ENCODE data around the gene MAPK8IP3.
"Not testable (repeated sequence)": the region's sequence is repeated elsewhere in the genome, so short reads cannot be mapped to it uniquely, and the experiment has no call there.

The MAPK8IP3 gene

DNA sequence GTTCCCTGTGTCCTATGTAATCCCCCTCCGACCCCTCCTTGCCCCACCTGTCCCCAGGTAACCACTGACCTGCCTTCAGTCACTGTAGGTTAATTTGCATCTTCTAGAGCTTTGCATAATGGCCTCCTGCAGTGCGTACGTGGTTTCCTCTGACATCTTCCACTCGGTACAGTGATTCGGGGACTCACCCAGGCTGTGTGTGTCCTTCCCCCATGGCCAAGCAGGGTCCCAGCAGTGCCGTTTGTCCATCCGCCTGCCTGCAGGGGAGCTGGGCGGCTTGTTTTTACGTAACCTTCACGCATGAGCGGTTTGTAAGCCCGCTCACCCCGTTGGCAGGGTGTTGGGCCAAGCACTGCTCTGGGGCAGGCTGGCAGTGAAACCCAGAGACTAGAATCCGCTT, 7.9 kb downstream of the MAPK8IP3 start:
- no peak for DNase-seq

DNA sequence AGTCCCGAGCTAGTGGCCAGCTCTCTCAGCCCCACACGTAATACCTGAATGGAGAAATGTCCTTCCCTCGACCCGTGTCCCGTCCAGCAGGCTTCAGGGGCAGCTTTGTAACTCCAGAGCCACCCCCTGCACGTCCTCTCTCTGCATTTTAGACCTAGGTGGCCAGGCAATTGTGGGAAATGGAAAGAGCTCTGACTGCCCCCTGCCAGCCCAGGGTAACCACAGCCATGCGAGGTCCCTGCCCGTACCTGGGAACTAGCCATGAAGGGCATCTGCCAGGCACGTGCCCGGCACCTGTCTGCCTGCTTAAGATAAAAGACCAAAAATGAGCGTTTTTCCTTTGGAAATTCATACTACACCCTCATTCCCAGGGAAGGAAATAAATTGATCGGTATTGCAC, 9.2 kb downstream of the MAPK8IP3 start:
- DNase-seq, result no peak

DNA sequence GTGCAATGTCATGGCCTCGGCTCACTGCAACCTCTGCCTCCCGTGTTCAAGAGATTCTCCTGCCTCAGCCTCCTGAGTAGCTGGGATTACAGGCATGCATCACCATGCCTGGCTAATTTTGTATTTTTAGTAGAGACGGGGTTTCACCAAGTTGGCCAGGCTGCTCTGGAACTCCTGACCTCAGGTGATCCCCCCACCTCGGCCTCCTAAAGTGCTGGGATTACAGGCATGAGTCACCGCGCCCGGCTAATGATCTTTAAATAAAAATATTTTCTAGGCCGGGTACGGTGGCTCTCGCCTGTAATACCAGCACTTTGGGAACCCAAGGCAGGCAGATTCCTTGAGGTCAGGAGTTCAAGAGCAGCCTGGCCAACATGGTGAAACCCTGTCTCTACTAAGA, 12.2 kb downstream of the MAPK8IP3 start:
- not testable (repeated sequence) for DNase-seq

DNA sequence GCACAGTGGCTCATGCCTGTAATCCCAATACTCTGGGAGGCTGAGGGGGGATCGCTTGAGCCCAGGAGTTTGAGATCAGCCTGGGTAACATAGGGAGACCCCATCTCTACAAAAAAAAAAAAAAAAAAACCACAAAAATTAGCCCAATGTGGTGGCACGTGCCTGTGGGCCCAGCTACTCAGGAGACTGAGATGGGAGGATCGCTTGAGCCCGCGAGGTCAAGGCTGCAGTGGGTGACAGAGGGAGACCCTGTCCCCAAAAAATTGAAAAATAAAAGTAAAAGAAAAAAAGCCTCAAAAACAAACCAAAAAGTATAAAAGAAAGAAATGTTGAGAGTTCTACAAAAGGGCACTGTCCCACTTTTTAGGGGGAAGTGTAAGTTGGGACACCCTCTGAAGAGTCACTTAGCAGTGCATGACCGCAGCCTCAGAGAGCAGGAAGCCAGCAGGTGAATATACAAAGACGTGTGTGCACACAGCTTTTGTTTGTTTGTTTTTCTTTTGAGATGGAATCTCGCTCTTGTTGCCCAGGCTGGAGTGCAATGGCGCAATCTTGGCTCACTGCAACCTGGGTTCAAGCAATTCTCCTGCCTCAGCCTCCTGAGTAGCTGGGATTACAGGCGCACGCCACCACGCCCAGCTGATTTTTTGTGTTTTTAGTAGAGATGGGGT, 13.7 kb downstream of the MAPK8IP3 start:
- not testable (repeated sequence) for DNase-seq

DNA sequence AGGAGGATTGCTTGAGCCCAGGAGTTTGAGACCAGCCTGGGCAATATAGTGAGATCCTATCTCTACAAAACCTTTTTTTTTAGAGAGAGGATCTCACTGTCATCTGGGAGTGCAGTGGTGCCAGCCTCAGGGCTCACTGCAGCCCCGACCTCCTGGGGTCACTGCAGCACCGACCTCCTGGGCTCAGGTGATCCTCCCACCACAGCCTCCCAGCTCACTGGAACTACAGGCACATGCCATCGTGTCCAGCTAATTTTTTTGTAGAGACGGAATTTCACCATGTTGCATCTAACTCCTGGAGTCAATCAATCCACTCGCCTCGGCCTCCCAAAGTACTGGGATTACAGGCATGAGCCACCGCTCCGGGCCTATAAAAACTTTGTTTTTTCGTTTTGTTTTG, 15.4 kb downstream of the MAPK8IP3 start:
- DNase-seq, result no peak

DNA sequence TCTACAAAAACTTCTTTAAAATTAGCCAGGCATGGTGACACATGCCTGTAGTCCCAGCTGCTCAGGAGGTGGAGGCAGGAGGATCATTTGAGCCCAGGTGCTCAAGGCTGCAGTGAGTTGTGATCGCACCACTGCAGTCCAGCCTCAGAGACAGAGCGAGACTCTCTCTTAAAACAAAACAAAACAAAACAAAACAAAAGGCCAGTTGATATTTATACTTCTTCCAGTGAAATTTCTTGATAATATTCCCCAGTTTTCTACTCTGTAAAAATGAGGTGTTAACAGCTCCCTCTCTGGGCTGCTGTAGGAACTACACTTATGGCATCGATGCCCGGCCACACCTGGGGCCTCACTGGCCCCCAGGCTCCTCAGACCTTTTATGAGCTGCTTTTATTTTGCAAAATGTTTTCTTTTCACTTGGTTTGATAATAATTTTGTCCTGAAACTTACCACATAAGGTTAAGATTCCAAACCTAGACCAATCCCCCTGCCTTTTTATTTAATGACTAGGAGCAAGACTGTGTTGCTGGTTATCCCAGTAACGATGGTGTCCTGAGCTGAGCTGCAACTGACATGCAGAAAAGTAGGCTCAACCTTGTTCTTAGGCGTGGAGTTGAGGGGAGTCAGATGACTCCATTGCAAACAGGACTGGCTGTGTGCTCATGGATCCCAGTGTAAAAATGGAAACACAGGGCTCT, 17.6 kb downstream of the MAPK8IP3 start:
- peak; percentile 14 to 42 for DNase-seq

DNA sequence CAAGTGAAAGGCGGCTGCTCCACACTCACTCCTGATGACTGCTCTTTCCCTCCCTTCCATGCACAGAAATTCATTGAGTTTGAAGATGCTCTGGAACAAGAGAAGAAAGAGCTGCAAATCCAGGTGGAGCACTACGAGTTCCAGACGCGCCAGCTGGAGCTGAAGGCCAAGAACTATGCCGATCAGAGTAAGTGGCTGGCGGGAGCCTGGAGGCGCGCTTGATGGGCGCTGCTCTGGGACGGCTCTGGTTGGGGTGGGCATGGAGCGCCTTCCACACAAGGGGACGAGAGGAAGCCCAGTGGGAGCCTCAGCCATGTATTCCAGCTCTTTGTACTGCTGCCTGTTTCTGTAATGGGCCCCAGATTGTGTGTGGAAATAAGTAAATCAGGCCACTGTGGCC, 18.5 kb downstream of the MAPK8IP3 start:
- DNase-seq, result no peak

DNA sequence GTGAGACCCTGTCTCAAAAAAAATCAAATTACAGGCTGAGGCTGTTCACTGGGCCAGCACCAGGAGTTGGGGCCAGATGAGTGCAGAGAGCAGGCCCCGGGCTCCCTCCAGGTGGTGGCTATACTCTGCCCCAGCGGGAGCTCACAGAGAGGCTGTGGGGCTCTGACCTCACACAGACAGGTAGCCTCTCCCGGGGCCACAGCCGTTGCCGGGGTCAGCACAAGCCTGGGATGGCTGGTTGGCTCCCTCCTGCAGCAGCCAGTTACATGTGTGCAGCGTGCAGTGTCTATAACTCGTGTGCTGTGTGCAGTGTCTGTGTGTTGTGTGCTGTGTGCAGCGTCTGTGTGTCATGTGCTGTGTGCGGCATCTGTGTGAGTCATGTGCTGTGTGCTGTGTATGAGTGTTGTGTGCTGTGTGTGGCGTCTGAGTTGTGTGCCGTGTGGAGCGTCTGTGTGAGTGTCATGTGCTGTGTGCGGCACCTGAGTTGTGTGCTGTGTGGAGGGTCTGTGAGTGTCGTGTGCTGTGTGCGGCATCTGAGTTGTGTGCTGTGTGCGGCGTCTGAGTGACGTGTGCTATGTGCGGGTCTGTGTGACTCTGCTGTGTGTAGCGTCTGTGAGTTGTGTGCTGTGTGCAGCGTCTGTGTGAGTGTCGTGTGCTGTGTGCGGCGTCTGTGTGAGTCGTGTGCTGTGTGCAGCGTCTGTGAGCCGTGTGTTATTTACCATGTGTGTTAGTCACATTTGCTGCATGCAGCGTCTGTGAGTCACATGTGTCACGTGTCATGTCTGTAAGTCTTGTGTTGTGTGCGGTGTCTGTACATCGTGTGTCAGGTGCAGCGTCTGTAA, 20.9 kb downstream of the MAPK8IP3 start:
- no peak for DNase-seq

DNA sequence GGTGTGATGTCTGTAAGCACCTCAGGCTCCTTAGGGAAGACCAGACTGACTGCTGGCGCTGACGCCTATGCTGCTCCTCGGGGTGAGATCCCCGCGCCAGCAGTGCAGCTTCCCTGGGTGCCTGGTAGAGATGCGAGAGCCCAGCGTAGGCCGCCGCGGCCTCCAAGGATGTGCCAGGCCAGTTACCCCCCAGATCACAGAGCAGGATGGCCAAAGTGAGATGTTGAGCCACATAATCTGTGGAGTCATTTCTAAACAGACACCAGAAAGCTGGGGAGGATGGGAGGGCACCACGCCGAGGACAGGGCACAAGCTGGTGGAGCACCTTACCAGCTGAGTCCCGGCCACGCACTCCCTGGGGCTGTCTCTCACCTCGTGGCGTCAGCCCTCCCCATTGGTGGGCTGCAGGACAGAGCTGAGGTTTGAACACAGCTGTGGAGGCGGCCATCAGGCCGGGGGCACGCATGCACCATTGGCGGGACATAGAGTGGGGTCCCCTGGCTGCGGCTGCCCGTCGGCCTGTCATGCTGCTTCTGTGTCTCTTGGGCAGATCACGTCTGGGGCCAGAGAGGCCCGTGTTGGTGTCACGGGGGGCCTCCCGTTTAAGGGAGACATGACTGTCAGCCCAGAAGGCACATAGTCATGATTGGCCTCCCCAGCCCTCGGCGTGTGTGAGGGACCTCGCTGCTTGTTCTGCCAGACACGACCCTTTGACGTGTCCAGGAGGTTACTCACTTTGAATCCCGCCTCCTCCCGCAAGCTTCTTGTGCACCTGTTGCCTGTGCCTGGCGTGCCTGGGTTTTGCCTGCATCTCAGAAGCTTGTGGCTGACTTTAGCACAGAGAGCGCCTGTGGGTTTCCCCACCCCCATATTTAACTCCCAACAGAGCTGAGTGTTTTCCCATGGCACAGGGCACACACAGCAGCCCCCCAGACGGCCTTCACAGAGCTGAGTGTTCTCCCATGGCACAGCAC, 21.9 kb downstream of the MAPK8IP3 start:
- DNase-seq, result no peak

DNA sequence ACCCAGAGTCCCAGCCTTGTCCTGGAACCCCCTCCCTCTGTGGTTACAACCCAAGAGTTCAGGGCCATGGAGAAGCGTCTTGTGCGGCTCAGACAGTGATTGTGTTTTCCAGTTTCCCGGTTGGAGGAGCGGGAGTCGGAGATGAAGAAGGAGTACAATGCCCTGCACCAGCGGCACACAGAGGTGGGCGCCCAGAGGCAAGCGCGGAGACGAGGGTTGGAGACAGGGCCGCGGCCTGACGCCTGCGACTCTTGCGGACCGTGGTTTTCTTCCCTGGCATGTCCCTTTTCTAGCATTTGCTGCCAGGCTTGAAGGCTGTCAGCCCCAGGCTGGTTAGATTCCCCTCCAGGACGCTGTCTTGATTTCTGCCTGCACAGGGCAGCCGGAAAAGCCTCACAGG, 23.0 kb downstream of the MAPK8IP3 start:
- DNase-seq, result no peak

DNA sequence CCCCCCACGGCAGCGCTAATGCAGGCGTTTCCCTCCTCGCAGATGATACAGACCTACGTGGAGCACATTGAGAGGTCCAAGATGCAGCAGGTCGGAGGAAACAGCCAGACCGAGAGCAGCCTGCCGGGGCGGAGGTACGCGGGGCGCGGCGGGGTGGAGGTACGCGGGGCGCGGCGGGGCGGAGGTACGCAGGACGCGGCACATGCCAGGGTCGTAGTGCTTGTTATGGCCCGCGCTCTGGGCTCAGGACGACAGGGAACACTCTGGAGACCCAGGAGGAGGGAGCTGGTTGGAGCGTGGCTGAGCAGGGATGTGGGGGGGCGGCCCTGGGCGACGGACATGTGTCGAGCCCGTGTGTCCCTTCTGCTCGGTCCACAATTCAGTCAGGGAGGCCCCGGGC, 23.4 kb downstream of the MAPK8IP3 start:
- DNase-seq, result no peak

DNA sequence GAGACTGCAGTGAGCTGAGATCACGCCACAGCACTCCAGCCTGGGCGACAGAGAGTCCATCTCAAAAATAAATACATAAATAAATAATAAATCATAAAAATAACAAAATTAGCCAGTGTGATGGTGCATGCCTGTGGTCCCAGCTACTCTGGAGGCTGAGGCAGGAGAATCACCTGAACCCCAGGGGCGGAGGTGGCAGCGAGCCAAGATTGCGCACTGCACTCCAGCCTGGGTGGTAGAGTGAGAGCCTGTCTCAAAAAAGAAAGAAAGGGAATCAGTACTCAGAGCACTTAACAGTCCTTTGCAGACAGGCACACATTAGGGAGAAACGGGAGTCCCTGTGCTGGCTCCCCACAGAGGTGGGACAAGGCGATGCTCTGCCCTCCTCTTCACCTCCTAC, 25.1 kb downstream of the MAPK8IP3 start:
- DNase-seq, result no peak

DNA sequence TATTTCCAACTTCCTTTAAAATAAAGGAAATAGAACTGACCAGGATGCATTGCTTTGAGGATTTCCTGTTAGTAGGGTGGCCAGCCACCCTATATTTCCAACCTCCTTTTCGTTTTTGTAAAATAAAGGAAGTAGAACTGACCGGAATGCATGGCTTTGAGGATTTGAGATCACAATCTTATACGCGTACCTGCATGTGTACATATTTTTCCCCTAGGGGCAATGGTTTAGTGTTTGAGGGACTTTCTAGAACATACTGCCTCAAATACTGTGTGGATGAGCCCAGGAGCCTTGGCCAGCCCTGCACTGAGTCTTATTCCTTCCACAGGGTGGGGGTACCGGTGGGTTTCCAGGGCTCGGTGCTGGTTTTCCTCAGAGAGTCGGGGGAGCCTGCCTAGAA, 25.6 kb downstream of the MAPK8IP3 start:
- DNase-seq, result no peak

DNA sequence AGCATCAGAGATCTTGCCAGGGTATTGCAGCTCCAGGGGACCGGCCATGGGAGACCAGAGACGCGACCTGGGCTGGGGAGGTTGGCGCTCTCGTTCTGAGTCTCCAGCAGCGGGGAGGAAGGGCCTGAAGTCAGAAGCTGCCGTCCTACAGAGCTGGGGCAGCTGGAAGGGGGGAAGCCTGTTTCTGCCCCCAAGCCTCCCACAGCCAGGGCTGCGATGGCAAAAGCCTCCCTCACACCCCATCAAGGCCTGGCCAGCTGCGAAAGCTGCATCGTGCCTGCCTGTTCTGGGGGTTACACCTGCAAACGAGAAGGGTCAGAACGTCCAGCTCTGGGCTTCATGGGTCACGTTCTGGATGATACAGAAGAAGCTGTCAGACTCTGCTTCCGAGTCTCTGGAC, 26.1 kb downstream of the MAPK8IP3 start:
- no peak for DNase-seq

DNA sequence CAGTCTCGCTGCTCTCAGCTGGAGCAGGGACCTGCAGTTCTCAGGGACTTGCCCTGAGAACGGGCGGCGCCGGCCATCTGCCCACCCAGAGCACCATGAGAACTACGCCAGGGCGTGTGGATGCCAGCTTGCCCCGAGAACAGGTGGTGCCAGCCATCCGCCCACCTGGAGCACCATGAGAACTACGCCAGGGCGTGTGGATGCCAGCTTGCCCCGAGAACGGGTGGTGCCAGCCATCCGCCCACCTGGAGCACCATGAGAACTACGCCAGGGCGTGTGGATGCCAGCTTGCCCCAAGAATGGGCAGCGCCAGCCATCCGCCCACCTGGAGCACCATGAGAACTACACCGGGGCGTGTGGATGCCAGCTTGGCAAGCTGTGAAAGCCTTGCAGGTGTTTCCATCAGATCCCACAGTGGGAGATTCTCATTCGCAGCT, 26.6 kb downstream of the MAPK8IP3 start:
- DNase-seq, result not testable (repeated sequence)

DNA sequence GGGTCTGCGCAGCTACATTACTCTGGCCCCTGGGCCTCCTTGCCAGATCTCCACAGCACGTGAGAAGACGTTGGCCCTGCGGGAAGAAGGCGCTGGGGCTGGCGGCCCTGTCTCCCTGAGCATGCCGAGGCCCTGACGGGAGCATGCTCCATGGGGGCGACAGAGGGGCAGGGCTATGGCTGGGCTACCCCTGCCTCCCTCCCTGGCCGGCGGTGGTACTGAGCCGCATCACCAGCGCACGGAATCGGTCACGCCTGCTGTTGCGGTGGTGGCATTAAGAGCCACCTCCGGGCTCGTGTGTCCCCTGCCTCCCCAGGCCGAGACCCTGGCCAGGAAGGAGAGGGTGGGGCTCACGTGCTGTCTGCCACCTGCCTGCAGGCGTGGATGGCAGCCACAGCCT, 28.1 kb downstream of the MAPK8IP3 start:
- DNase-seq, result no peak

DNA sequence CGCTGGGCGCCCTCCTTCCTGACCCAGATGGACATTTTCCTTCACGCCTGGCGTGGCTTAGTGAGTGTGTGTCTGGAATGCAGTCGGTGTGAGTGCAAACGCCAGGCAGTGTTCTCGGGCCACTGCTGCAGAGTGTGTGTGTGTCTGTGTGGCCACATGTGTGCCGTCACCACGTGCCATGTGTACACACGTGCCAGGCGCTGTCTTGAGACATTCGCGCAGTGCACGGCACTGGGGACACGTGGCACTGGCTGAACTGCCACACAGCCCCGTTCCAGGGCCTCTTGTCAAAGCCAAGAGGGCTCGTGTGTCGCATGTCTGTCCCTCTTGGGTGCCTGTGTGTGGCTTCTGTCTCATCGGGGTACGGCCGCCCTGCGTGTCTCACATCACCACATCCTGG, 28.8 kb downstream of the MAPK8IP3 start:
- no peak for DNase-seq

DNA sequence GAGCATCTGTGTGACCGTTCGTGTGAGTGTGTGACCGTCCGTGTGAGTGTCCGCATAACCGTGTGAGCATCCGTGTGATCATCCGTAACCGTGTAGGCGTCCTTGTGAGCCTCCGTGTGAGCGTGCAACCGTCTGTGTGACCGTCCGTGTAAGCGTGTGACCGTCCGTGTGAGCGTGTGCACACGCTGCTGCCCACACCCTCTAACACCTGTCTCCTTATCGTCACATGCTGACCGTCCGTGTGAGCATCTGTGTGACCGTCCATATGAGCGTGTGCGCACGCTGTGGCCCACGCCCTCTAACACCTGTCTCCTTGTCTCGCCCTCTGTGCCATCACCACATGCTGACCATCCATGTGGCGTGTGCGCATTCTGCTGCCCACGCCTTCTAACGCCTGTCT, 34.2 kb downstream of the MAPK8IP3 start:
- no peak for DNase-seq

DNA sequence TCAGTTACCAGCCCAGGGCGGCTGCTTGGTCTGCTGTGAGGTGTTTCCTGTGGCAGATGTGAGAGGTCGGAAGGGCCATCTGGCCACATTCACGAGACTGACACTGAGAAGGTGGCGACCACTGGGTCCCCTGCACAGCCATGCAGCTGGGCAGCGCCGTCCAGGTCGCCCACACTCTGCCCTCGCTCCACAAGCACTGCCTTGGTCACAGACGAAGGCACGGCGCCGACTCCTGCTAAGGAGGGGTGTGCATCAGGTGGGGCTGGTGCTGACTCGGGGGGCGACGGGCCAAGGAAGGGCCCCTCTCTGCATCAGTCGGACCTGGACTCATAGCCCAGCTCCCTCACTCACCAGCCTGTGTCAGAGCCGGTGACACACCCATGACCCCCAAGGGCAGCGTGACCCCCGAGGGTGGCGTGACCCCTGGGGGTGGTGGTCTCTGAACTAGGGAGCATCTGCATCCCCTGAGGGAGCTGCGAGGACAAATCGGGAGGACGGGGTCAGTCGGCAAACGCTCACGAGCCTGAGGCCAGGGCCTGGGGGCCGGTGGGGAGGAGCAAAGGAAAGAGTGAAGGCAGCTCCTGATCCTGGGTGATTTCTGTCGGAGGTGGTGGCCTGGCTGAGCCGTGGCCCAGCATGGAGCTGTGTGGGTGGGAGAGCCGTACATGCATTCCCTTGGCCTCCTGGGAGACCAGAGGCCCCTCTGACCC, 34.9 kb downstream of the MAPK8IP3 start:
- no peak for DNase-seq

DNA sequence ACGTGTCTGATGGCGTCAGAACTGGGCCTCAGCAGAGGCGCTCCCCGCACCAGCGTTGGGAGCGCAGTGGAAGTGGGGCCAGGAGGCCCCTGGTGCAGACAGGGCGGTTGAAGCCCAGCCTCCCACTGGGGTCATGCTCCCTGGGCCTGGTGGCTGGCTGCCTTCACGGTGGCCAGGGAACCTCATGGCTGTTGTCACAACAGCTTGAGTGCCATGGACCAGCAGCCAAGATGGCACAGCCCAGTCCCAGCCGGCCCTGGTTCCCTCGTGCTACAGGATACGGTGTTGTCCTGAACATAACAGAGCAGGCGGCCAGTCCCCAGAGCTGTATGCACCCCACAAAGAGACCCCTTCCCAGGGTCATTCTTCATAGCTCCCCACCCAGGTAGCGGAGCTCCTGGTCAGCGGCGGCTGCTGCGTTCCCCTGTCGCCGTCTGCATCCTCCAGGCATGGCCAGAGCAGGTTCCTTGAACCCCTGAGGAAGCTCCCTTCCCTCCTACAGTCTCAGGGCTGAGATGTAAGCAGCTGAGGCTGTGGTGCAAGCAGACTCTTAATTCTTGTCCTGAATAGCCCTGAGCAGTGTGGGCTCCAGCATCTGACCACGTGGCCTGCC, 35.7 kb downstream of the MAPK8IP3 start:
- no peak for DNase-seq

All from activated CD4-positive, alpha-beta T cell treated with anti-CD3 and anti-CD28 coated beads, Interleukin-2, amount 50 U/mL, for 4 hours (primary cell).